Sigmoid colon (tissue), 3 donors: ENCODE data around the gene THSD7B.

Experiments
- POLR2A ChIP-seq, 2 donors: fragments of 450-650 bp; IDR thresholded peaks; one replicate each; pipeline ENCODE4 v1.6.1; 2016; ENCODE audit warnings: antibody characterized with exemption in 2 of 2, mild to moderate bottlenecking in 2 of 2, moderate library complexity in 2 of 2
- TF ChIP-seq, protein P1 (sequence below), 4 experiments: fragments of 450-650 bp in 3 of 4; fragments of 200-600 bp in 1 of 4; IDR thresholded peaks; one replicate each; pipeline ENCODE4 v1.5.1; 2016 to 2019; ENCODE audit warnings: antibody characterized with exemption in 4 of 4, mild to moderate bottlenecking in 3 of 4, moderate library complexity in 2 of 4

- TF ChIP-seq POLR2A (IDR thresholded peaks at IDR 0.05): no peak
- TF ChIP-seq, protein P1, sequence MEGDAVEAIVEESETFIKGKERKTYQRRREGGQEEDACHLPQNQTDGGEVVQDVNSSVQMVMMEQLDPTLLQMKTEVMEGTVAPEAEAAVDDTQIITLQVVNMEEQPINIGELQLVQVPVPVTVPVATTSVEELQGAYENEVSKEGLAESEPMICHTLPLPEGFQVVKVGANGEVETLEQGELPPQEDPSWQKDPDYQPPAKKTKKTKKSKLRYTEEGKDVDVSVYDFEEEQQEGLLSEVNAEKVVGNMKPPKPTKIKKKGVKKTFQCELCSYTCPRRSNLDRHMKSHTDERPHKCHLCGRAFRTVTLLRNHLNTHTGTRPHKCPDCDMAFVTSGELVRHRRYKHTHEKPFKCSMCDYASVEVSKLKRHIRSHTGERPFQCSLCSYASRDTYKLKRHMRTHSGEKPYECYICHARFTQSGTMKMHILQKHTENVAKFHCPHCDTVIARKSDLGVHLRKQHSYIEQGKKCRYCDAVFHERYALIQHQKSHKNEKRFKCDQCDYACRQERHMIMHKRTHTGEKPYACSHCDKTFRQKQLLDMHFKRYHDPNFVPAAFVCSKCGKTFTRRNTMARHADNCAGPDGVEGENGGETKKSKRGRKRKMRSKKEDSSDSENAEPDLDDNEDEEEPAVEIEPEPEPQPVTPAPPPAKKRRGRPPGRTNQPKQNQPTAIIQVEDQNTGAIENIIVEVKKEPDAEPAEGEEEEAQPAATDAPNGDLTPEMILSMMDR (IDR thresholded peaks at IDR 0.05): no peak
These were observed 533.0 kb downstream of the THSD7B start for GRCh38 chr2:137298377-137298776.
